ENCODE data around the gene SLC66A2.

The SLC66A2 gene

GRCh38 chr18:79949697-79950487 lies 1.6 kb downstream of the SLC66A2 start:
- DNase-seq, result no peak

GRCh38 chr18:79948719-79949411 lies 2.6 kb downstream of the SLC66A2 start:
- no peak for DNase-seq

GRCh38 chr18:79947881-79948610 lies 3.4 kb downstream of the SLC66A2 start:
- no peak for DNase-seq

GRCh38 chr18:79947054-79947755 lies 4.2 kb downstream of the SLC66A2 start:
- no peak for DNase-seq

- DNase-seq, result no peak
Observed at GRCh38 chr18:79945118-79946042, 6.1 kb downstream of the SLC66A2 start.

- DNase-seq, result no peak
Observed at GRCh38 chr18:79944746-79945117, 6.7 kb downstream of the SLC66A2 start.

GRCh38 chr18:79944126-79944731 lies 7.2 kb downstream of the SLC66A2 start:
- DNase-seq, result peak in 1 of 5 experiments; percentile 59

GRCh38 chr18:79943608-79944125 lies 7.8 kb downstream of the SLC66A2 start:
- no peak for DNase-seq

- DNase-seq, result no peak
Observed at GRCh38 chr18:79942786-79943607, 8.5 kb downstream of the SLC66A2 start.

GRCh38 chr18:79942211-79942610 lies 9.2 kb downstream of the SLC66A2 start:
- DNase-seq, result no peak

- no peak for DNase-seq
Observed at GRCh38 chr18:79941473-79942119, 9.9 kb downstream of the SLC66A2 start.

- DNase-seq, result no peak
Observed at GRCh38 chr18:79940814-79941472, 10.5 kb downstream of the SLC66A2 start.

GRCh38 chr18:79940126-79940813 lies 11.2 kb downstream of the SLC66A2 start:
- no peak for DNase-seq

GRCh38 chr18:79939096-79939495 lies 12.4 kb downstream of the SLC66A2 start:
- DNase-seq, result no peak

- no peak for DNase-seq
Observed at GRCh38 chr18:79938196-79938595, 13.3 kb downstream of the SLC66A2 start.

GRCh38 chr18:79937103-79937860 lies 14.2 kb downstream of the SLC66A2 start:
- DNase-seq, result no peak

GRCh38 chr18:79936641-79937040 lies 14.8 kb downstream of the SLC66A2 start:
- no peak for DNase-seq

- DNase-seq, result no peak
Observed at GRCh38 chr18:79935925-79936324, 15.5 kb downstream of the SLC66A2 start.
